ENCODE results near the gene TSPAN6.

- TF ChIP-seq CTCF (optimal IDR thresholded peaks at IDR 0.05 in 1 of 3, IDR thresholded peaks at IDR 0.05 in 1 of 3, conservative IDR thresholded peaks at IDR 0.05 in 1 of 3; ENCODE audit: extremely low read depth in 1 of 3, insufficient read depth in 2 of 3, low read length in 3 of 3) (no peak), EZH2 (IDR thresholded peaks at IDR 0.05; ENCODE audit: low read length) (no peak)
Measured at GRCh38 chrX:100680756-100681155, 44.1 kb upstream of the TSPAN6 start.

Measured in keratinocyte (primary cell).